Type B pancreatic cell (in vitro differentiated cells): ENCODE measurements around the gene OSBPL5. TPM values are rescaled to one million over a fixed set of nuclear protein-coding genes. Genes with fewer than 3 reads are reported as not detected.

Experiments used
- DNase-seq: peaks from one replicate; pipeline ENCODE4 v3.0.0; 2021; ENCODE audit warnings: mixed read lengths; ENCODE audit not compliant: unreplicated experiment; ENCODE audit errors: extremely low spot score
- H3K27ac Mint-ChIP-seq: 2 replicates; pipeline ENCODE4 v1.8.0; 2021; ENCODE audit warnings: mild to moderate bottlenecking, mixed read lengths
- H3K27me3 Mint-ChIP-seq: 2 replicates; pipeline ENCODE4 v1.8.0; 2021; ENCODE audit warnings: mixed read lengths
- H3K36me3 Mint-ChIP-seq: 2 replicates; pipeline ENCODE4 v1.8.0; 2021; ENCODE audit warnings: mixed read lengths
- H3K4me1 Mint-ChIP-seq: one replicate; pipeline ENCODE4 v1.8.0; 2021; ENCODE audit warnings: mixed read lengths; ENCODE audit not compliant: unreplicated experiment
- H3K4me3 Mint-ChIP-seq: 2 replicates; pipeline ENCODE4 v1.8.0; 2021; ENCODE audit warnings: mild to moderate bottlenecking, mixed read lengths
- H3K9me3 Mint-ChIP-seq: 2 replicates; pipeline ENCODE4 v1.8.0; 2021; ENCODE audit warnings: mixed read lengths
- total RNA-seq: library from RNA; stranded (reverse); gene quantifications from 2 replicates; pipeline ENCODE4 v1.2.1, GENCODE V29; 2021; ENCODE audit warnings: low replicate concordance
- TF ChIP-seq, protein P1 (sequence below): fragments of 200-600 bp; sonication (generic); conservative IDR thresholded peaks from 2 replicates; pipeline ENCODE4 v1.5.0; 2021; ENCODE audit warnings: antibody characterized with exemption, mild to moderate bottlenecking

OSBPL5 gene
- total RNA-seq, 1 donor from 2014 or later, result 33.1 TPM

DNA sequence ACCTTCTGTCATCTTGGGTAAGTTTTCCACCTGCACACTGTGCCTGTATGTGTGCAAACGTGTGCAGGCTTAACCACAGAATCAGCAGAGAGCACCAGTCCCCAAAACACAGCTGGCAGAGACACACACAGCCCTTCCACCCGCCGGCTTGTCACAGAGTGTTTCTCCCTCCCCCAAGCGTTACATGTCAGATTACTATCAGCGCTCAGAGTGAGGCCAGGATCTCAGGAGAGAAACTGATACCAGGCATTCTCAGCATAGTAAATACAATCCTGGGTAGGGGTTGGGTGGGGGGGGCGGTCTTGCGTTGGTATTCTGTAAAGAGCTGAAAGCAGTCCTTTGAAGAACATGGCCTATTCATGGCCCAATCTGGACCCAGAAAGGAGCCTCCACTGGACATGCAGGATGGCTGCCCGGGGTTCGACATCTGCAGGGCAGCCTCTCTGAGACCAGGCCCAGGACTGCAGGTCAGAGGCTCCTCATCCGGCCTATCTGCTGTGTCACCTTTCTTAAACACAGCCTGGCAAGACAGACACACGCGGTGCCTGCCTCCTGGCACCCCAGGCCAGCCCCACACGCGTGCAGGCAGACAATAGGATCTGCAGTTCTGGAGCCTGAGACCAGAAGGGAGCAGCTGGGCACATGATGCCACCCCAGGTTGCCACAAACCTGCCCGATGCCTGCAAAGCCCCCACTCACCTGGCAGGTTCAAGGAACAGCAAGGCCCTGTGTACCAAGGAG, 1.7 kb downstream of the OSBPL5 start:
- TF ChIP-seq, protein P1, sequence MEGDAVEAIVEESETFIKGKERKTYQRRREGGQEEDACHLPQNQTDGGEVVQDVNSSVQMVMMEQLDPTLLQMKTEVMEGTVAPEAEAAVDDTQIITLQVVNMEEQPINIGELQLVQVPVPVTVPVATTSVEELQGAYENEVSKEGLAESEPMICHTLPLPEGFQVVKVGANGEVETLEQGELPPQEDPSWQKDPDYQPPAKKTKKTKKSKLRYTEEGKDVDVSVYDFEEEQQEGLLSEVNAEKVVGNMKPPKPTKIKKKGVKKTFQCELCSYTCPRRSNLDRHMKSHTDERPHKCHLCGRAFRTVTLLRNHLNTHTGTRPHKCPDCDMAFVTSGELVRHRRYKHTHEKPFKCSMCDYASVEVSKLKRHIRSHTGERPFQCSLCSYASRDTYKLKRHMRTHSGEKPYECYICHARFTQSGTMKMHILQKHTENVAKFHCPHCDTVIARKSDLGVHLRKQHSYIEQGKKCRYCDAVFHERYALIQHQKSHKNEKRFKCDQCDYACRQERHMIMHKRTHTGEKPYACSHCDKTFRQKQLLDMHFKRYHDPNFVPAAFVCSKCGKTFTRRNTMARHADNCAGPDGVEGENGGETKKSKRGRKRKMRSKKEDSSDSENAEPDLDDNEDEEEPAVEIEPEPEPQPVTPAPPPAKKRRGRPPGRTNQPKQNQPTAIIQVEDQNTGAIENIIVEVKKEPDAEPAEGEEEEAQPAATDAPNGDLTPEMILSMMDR, result no peak
- Mint-ChIP-seq H3K4me3 (peak overlapping the region; percentile 90), H3K36me3 (no peaks in the 10 kb centered on the region), H3K4me1 (peaks cover 44% of the 10 kb centered on the region), H3K9me3 (no peaks in the 10 kb centered on the region), H3K27ac (no peak overlapping the region), H3K27me3 (peaks cover 13% of the 10 kb centered on the region)
- no peak for DNase-seq

- peaks cover 47% of the 10 kb centered on the region for H3K4me1 Mint-ChIP-seq
- no peaks in the 10 kb centered on the region for H3K9me3 Mint-ChIP-seq
- H3K36me3 Mint-ChIP-seq, result no peaks in the 10 kb centered on the region
- peak overlapping the region; percentile 90 for H3K4me3 Mint-ChIP-seq
- H3K27me3 Mint-ChIP-seq, result peaks cover 13% of the 10 kb centered on the region
- no peak overlapping the region for H3K27ac Mint-ChIP-seq
- TF ChIP-seq, protein P1, result no peak
- DNase-seq, result no peak
Measured at GRCh38 chr11:3162410-3163240, 2.5 kb downstream of the OSBPL5 start.

DNA sequence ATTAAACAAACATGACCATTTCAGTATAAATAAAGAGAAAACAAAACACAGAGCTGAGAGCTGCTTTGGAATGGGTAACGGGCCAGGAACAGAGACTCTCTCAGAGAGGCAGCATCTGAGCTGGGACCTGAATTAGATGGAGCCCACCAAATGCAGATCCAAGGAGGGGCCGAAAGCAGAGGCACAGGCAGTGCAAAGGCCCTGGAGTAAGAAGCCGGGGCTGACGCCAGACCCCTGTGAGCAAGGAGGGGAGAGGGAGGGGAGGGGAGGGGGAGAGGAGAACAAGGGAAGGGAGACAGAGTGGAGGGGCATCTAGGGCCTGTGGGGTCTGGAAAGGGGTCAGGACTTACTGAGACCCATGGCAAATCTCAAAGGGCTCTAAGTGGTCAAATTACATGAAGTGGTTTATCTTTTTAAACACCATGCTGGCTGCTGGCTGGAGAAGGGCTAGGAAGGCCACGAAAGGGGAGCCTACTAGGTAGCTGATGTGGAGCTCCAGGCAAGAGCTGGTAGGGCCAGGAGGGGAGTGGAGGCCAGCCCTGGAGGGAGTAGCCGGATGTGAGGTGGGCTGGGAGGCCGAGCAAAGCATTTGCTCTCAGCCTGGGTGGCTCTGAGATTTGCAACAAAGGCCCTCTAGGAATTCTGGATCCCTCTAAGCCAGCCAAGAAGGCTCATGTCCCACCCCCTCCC, 3.2 kb downstream of the OSBPL5 start:
- Mint-ChIP-seq H3K27ac (peak overlapping the region; percentile 34), H3K4me1 (peaks cover 53% of the 10 kb centered on the region), H3K36me3 (no peaks in the 10 kb centered on the region), H3K27me3 (peaks cover 13% of the 10 kb centered on the region), H3K4me3 (peak overlapping the region; percentile 90), H3K9me3 (no peaks in the 10 kb centered on the region)
- DNase-seq, result no peak
- TF ChIP-seq, protein P1, result no peak

- H3K36me3 Mint-ChIP-seq, result peaks cover under 1% of the 10 kb centered on the region
- H3K27me3 Mint-ChIP-seq, result peaks cover 9% of the 10 kb centered on the region
- peak overlapping the region; percentile 34 for H3K27ac Mint-ChIP-seq
- H3K4me3 Mint-ChIP-seq, result peak overlapping the region; percentile 85
- no peak for DNase-seq
- no peaks in the 10 kb centered on the region for H3K9me3 Mint-ChIP-seq
- TF ChIP-seq, protein P1, result no peak
- peaks cover 57% of the 10 kb centered on the region for H3K4me1 Mint-ChIP-seq
Measured at GRCh38 chr11:3161309-3161708, 3.8 kb downstream of the OSBPL5 start.

DNA sequence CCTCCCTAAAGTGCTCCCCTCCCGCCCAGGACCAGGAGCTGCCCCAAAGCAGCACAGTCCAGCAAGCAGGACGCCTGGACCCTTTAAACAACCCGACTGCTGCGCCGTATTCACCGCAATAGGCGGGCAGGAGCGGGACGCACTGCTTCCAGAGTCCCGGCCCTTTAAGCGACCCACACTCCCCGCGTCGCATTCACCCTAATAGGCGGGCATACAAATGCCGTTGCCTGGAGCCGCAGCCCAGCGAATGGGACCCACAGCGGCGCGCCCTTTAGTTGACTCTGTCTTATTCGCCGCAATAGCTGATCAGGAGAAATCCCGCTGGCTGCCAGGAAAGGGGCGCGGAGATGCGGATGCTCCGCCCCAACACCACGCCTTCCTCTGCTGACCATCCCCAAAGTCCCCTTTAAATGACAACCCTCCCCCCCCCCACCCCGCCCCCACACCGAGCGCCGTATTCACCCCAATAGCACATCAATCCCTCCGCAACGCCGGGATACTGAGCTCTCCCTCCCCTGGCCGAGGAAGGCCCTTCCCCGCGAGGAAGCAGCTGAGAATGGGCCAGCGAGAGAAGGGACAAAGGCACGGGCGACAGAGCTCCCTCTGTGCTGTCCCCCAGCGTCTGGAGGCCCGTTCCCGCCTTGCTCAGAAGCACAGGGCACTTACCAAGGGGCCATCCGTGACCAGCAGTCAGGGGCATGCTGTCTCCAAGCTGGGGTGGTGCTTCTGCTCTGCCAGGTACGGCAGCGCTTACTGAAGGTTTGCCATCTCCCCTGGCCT, 4.7 kb downstream of the OSBPL5 start:
- Mint-ChIP-seq H3K27ac (peak overlapping the region; percentile 34), H3K9me3 (no peaks in the 10 kb centered on the region), H3K4me3 (peak overlapping the region; percentile 85), H3K27me3 (peaks cover 6% of the 10 kb centered on the region), H3K4me1 (peaks cover 62% of the 10 kb centered on the region), H3K36me3 (peaks cover 4% of the 10 kb centered on the region)
- DNase-seq, result peak; percentile 92
- TF ChIP-seq, protein P1, result no peak
